RWPE2 (cell line): Measurements from ENCODE around the gene AGBL4.

ENCODE experiments used
- ATAC-seq: fragments of 200-7000 bp; cut with Tn5 transposase; 3 replicates; pipeline ENCODE4 v1.9.1; 2021; ENCODE audit warnings: low read depth
- DNase-seq: peaks from one replicate; pipeline ENCODE4 v3.0.0-alpha.2; 2020; ENCODE audit warnings: low spot score
- H3K27ac ChIP-seq: fragments of 450-650 bp; 2 replicates; pipeline ENCODE4 v1.5.1; 2017; ENCODE audit warnings: mild to moderate bottlenecking; ENCODE audit not compliant: poor library complexity, severe bottlenecking
- H3K27me3 ChIP-seq: fragments of 250-450 bp; sonication (Bioruptor Pico); 2 replicates; pipeline ENCODE4 v1.5.1; 2021; ENCODE audit warnings: mild to moderate bottlenecking, moderate library complexity; ENCODE audit not compliant: insufficient read depth, poor library complexity, severe bottlenecking
- H3K36me3 ChIP-seq: fragments of 250-450 bp; sonication (Bioruptor Pico); 2 replicates; pipeline ENCODE4 v1.5.1; 2020; ENCODE audit warnings: low read depth, mild to moderate bottlenecking, moderate library complexity
- H3K4me1 ChIP-seq: fragments of 250-450 bp; sonication (Bioruptor Pico); 2 replicates; pipeline ENCODE4 v1.5.1; 2021; ENCODE audit warnings: mild to moderate bottlenecking, moderate library complexity; ENCODE audit not compliant: insufficient read depth, poor library complexity, severe bottlenecking
- H3K4me3 ChIP-seq: fragments of 250-450 bp; sonication (Bioruptor Pico); 2 replicates; pipeline ENCODE4 v1.5.1; 2021; ENCODE audit warnings: mild to moderate bottlenecking, moderate library complexity; ENCODE audit not compliant: severe bottlenecking
- H3K9me3 ChIP-seq: fragments of 250-450 bp; sonication (Bioruptor Pico); 2 replicates; pipeline ENCODE4 v1.5.1; 2021; ENCODE audit warnings: mild to moderate bottlenecking, moderate library complexity; ENCODE audit not compliant: severe bottlenecking
- CTCF ChIP-seq: fragments of 450-650 bp; IDR thresholded peaks from one replicate; pipeline ENCODE4 v1.5.1; 2017; ENCODE audit warnings: mild to moderate bottlenecking, moderate library complexity; ENCODE audit not compliant: poor library complexity, severe bottlenecking

The AGBL4 gene

GRCh38 chr1:49050041-49050440 lies 973.7 kb downstream of the AGBL4 start:
- ATAC-seq = no peak
- Histone ChIP-seq H3K27me3 (no peaks in the 10 kb centered on the region), H3K27ac (no peak overlapping the region), H3K36me3 (no peaks in the 10 kb centered on the region), H3K4me3 (no peak overlapping the region), H3K4me1 (no peaks in the 10 kb centered on the region), H3K9me3 (no peaks in the 10 kb centered on the region)
- DNase-seq = no peak
- no peak for TF ChIP-seq CTCF

GRCh38 chr1:49048188-49048587 lies 975.6 kb downstream of the AGBL4 start:
- Histone ChIP-seq H3K27me3 (no peaks in the 10 kb centered on the region), H3K27ac (no peak overlapping the region), H3K4me3 (no peak overlapping the region), H3K4me1 (no peaks in the 10 kb centered on the region), H3K36me3 (no peaks in the 10 kb centered on the region), H3K9me3 (no peaks in the 10 kb centered on the region)
- DNase-seq (no peak), ATAC-seq (no peak)
- no peak for TF ChIP-seq CTCF

- TF ChIP-seq CTCF = no peak
Observed at GRCh38 chr1:49046305-49046704, 977.4 kb downstream of the AGBL4 start.

DNA sequence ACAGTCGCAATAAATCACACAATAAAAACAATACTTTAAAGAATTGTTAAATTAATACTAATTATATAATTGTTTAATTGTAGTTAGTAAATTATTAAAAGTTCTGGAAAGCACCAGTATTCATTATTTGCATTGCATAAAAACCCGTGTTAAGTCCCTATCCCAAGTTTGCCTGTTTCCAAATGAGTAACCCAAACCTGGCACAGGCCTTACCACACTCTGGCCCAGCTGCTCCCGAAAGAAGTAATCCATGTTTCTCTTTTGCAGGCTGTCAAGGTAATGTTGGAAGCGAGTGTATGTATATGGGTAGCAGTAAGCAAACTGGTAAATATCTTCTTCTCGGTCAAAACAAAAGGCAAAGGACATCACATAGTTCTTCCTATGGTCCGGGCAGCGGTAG lies 978.4 kb downstream of the AGBL4 start:
- H3K4me1 ChIP-seq = no peaks in the 10 kb centered on the region
- no peak for TF ChIP-seq CTCF
- ATAC-seq (no peak), DNase-seq (no peak)
- H3K36me3 ChIP-seq = no peaks in the 10 kb centered on the region
- H3K9me3 ChIP-seq = peaks cover 3% of the 10 kb centered on the region
- H3K27me3 ChIP-seq = no peaks in the 10 kb centered on the region
- H3K4me3 ChIP-seq = no peak overlapping the region
- no peak overlapping the region for H3K27ac ChIP-seq

More at GRCh38 chr1:49046305-49046704, 977.4 kb downstream of the AGBL4 start:
- H3K4me3 ChIP-seq = no peak overlapping the region
- H3K9me3 ChIP-seq = no peaks in the 10 kb centered on the region
- ATAC-seq (no peak), DNase-seq (no peak)
- no peak overlapping the region for H3K27ac ChIP-seq
- H3K36me3 ChIP-seq = no peaks in the 10 kb centered on the region
- no peaks in the 10 kb centered on the region for H3K27me3 ChIP-seq
- H3K4me1 ChIP-seq = no peaks in the 10 kb centered on the region

DNA sequence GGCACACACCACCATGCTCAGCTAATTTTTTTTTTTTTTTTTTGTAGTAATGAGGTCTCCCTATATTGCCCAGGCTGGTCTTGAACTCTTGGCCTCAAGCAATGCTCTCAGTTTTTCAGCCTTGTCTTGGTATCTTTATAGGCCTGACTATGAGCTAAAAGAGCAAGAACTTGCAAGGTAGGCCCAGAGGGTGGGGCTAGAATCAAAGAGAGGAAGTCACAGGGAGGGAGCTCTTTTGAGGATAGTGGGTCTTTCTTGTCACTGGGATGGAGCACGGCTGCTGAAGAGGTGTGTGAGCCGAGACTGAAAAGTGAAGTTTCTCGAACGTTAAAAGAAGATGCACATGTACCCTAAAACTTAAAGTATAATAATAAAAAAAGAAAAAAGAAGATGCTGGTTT lies 987.1 kb downstream of the AGBL4 start:
- Histone ChIP-seq H3K27ac (no peak overlapping the region), H3K4me1 (no peaks in the 10 kb centered on the region), H3K9me3 (peaks cover 6% of the 10 kb centered on the region), H3K36me3 (no peaks in the 10 kb centered on the region), H3K27me3 (no peaks in the 10 kb centered on the region), H3K4me3 (no peak overlapping the region)
- DNase-seq (no peak), ATAC-seq (no peak)
- no peak for TF ChIP-seq CTCF
